ENCODE results near the gene WDFY4. TPM values are rescaled to one million over a fixed set of nuclear protein-coding genes. Genes with fewer than 3 reads are reported as not detected.
"Not testable (repeated sequence)": the region's sequence is repeated elsewhere in the genome, so short reads cannot be mapped to it uniquely, and the experiment has no call there.

WDFY4 gene
- total RNA-seq, 1 donor from 2014 or later: 6.4 TPM

GRCh38 chr10:48638739-48639527 is 45.7 kb upstream of the WDFY4 start:
- Histone ChIP-seq H3K4me3 (no peak overlapping the region), H3K27me3 (no peaks in the 10 kb centered on the region), H3K4me1 (no peaks in the 10 kb centered on the region), H3K9me3 (no peaks in the 10 kb centered on the region), H3K27ac (no peak overlapping the region), H3K36me3 (no peaks in the 10 kb centered on the region)
- TF ChIP-seq POLR2A (IDR thresholded peaks at IDR 0.05) (no peak), POLR2AphosphoS5 (IDR thresholded peaks at IDR 0.05; ENCODE audit: insufficient read depth in 1 of 2, low read depth in 1 of 2) (no peak), CTCF (IDR thresholded peaks at IDR 0.05) (no peak)
- intact Hi-C loops (cut with DNase I): no loop called here
- DNase-seq (ENCODE audit: extremely low spot score in 2 of 2): no peak

- H3K4me1 ChIP-seq: no peaks in the 10 kb centered on the region
- H3K36me3 ChIP-seq: no peaks in the 10 kb centered on the region
- no peaks in the 10 kb centered on the region for H3K27me3 ChIP-seq
- no peak for DNase-seq (ENCODE audit: extremely low spot score in 2 of 2)
- no peak overlapping the region for H3K27ac ChIP-seq
- no peak overlapping the region for H3K4me3 ChIP-seq
- TF ChIP-seq POLR2A (IDR thresholded peaks at IDR 0.05) (no peak), POLR2AphosphoS5 (IDR thresholded peaks at IDR 0.05; ENCODE audit: insufficient read depth in 1 of 2, low read depth in 1 of 2) (no peak), CTCF (IDR thresholded peaks at IDR 0.05) (no peak)
- intact Hi-C loops (cut with DNase I): no loop called here
- H3K9me3 ChIP-seq: no peaks in the 10 kb centered on the region
Measured at GRCh38 chr10:48639632-48640031, 45.0 kb upstream of the WDFY4 start.

- no peak for DNase-seq (ENCODE audit: extremely low spot score in 2 of 2)
- intact Hi-C loops (cut with DNase I): no loop called here
- no peak overlapping the region for H3K4me3 ChIP-seq
- H3K36me3 ChIP-seq: no peaks in the 10 kb centered on the region
- no peaks in the 10 kb centered on the region for H3K4me1 ChIP-seq
- TF ChIP-seq POLR2AphosphoS5 (IDR thresholded peaks at IDR 0.05; ENCODE audit: insufficient read depth in 1 of 2, low read depth in 1 of 2) (no peak), CTCF (IDR thresholded peaks at IDR 0.05) (no peak)
- no peak overlapping the region for H3K27ac ChIP-seq
- no peaks in the 10 kb centered on the region for H3K9me3 ChIP-seq
- H3K27me3 ChIP-seq: no peaks in the 10 kb centered on the region
Measured at GRCh38 chr10:48640326-48640725, 44.3 kb upstream of the WDFY4 start.

DNA sequence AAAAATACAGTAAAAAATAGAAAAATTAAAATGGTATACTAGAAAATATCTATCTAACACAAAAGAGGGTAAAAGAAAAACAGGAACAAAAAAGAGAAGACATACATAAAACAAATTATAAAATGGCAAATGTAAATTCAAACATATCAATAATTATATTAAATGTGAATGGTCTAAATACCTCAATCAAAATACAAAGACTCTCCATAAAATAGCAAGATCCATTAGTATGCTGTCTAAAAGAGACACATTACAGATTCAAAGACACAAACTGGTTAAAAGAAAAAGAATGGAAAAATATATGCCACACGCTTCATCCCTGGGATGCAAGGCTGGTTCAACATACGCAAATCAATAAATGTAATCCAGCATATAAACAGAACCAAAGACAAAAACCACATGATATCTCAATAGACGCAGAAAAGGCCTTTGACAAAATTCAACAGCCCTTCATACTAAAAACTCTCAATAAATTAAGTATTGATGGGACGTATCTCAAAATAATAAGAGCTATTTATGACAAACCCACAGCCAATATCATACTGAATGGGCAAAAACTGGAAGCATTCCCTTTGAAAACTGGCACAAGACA is 43.5 kb upstream of the WDFY4 start:
- H3K4me1 ChIP-seq; H3K4me3 ChIP-seq; H3K27me3 ChIP-seq; H3K36me3 ChIP-seq; H3K27ac ChIP-seq; DNase-seq (ENCODE audit: extremely low spot score in 2 of 2); intact Hi-C loops (cut with DNase I); H3K9me3 ChIP-seq: not testable (repeated sequence)

DNA sequence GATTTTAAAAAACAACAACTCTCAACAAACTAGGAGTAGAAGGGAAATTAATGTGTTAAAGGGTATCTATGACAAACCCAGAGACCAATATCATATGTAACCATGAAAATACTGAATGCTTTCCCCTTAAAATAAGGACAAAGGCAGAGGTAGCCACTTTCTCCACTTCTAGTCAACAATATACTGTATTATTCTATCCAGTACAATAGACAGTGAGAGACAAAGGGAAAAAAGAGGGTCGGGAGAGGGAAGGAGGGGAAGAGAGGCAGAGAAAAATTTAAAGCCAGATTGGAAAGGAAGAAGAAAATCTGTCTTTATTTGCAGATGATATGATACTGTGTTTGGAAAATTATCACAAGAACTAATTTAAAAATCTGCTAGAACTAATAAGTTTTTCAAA is 39.1 kb upstream of the WDFY4 start:
- no peak for DNase-seq (ENCODE audit: extremely low spot score in 2 of 2)
- no peaks in the 10 kb centered on the region for H3K4me1 ChIP-seq
- intact Hi-C loops (cut with DNase I): no loop called here
- H3K9me3 ChIP-seq: no peaks in the 10 kb centered on the region
- no peaks in the 10 kb centered on the region for H3K36me3 ChIP-seq
- H3K27me3 ChIP-seq: no peaks in the 10 kb centered on the region
- no peak overlapping the region for H3K27ac ChIP-seq
- no peak overlapping the region for H3K4me3 ChIP-seq
- no peak for TF ChIP-seq POLR2AphosphoS5 (IDR thresholded peaks at IDR 0.05; ENCODE audit: insufficient read depth in 1 of 2, low read depth in 1 of 2)
- no peak for TF ChIP-seq CTCF (IDR thresholded peaks at IDR 0.05)
- no peak for TF ChIP-seq POLR2A (IDR thresholded peaks at IDR 0.05)

- intact Hi-C loops (cut with DNase I); H3K4me1 ChIP-seq; H3K27ac ChIP-seq; H3K4me3 ChIP-seq; H3K9me3 ChIP-seq; H3K36me3 ChIP-seq; H3K27me3 ChIP-seq: not testable (repeated sequence)
- DNase-seq (ENCODE audit: extremely low spot score in 2 of 2): peak in 1 of 2 donors; percentile 46
Measured at GRCh38 chr10:48647073-48647472, 37.6 kb upstream of the WDFY4 start.
